H7 (cell line): Measurements from ENCODE around the gene KLK7. TPM values are rescaled to one million over a fixed set of nuclear protein-coding genes. Genes with fewer than 3 reads are reported as not detected.
A peak's percentile ranks its signal among the peaks of the same experiment; 100 is the strongest.

Source experiments
- DNase-seq: peaks from one replicate; pipeline ENCODE4 v3.0.0; 2012
- H3K27me3 ChIP-seq: 2 replicates; pipeline ENCODE4 v1.6.0; 2011; ENCODE audit warnings: mild to moderate bottlenecking, low read length; ENCODE audit not compliant: control insufficient read depth, insufficient read depth
- H3K36me3 ChIP-seq: replicated peaks from 2 replicates; pipeline ENCODE4 v1.5.1; 2011; ENCODE audit warnings: low read length; ENCODE audit not compliant: control insufficient read depth, insufficient read depth
- H3K4me3 ChIP-seq: 2 replicates; pipeline ENCODE4 v1.5.1; 2011; ENCODE audit warnings: low read depth, mild to moderate bottlenecking, control low read depth, low read length, moderate library complexity; ENCODE audit not compliant: insufficient read depth
- total RNA-seq: library from RNA; depleted of rRNA; stranded (reverse); fragments of >200 nt; shearing (Covaris generic); gene quantifications from 2 replicates; pipeline ENCODE4 v1.2.3, GENCODE V29; 2014; rRNA removed

KLK7 gene
- 0.24 and 1.1 TPM in 2 replicates for total RNA-seq

GRCh38 chr19:50983625-50984292, at the start of gene KLK7:
Gene KLK7, minus strand, starts transcription at chr19:50983917. Its CDS starts 1,518 bp downstream, at chr19:50982399.
- peaks cover 18% of the 10 kb centered on the region for H3K27me3 ChIP-seq
- peak; percentile 81 for DNase-seq
- no peaks in the 10 kb centered on the region for H3K36me3 ChIP-seq
- peak within 1 kb of the TSS; percentile 37; the same call in 1 of the 2 replicates for H3K4me3 ChIP-seq

- Histone ChIP-seq H3K4me3 (no peak overlapping the region), H3K27me3 (no peaks in the 10 kb centered on the region), H3K36me3 (no peaks in the 10 kb centered on the region)
- DNase-seq: no peak
Observed at GRCh38 chr19:51031880-51032225, 48.1 kb upstream of the KLK7 start.

- Histone ChIP-seq H3K36me3 (no peaks in the 10 kb centered on the region), H3K27me3 (no peaks in the 10 kb centered on the region), H3K4me3 (no peak overlapping the region)
- no peak for DNase-seq
Observed at GRCh38 chr19:51031220-51031879, 47.6 kb upstream of the KLK7 start.

- H3K36me3 ChIP-seq: no peaks in the 10 kb centered on the region
- H3K27me3 ChIP-seq: no peaks in the 10 kb centered on the region
- H3K4me3 ChIP-seq: no peak overlapping the region
- peak; percentile 63 for DNase-seq
Observed at GRCh38 chr19:51030631-51031030, 46.9 kb upstream of the KLK7 start.

GRCh38 chr19:51029718-51030117, 46.0 kb upstream of the KLK7 start:
- DNase-seq: peak; percentile 66
- Histone ChIP-seq H3K4me3 (no peak overlapping the region), H3K36me3 (no peaks in the 10 kb centered on the region), H3K27me3 (no peaks in the 10 kb centered on the region)

- Histone ChIP-seq H3K36me3 (no peaks in the 10 kb centered on the region), H3K4me3 (no peak overlapping the region), H3K27me3 (no peaks in the 10 kb centered on the region)
- no peak for DNase-seq
Observed at GRCh38 chr19:51027873-51028272, 44.2 kb upstream of the KLK7 start.

GRCh38 chr19:51027126-51027806, 43.5 kb upstream of the KLK7 start:
- Histone ChIP-seq H3K36me3 (no peaks in the 10 kb centered on the region), H3K4me3 (no peak overlapping the region), H3K27me3 (no peaks in the 10 kb centered on the region)
- DNase-seq: no peak

- no peak within 1 kb of the TSS for H3K4me3 ChIP-seq
- no peaks in the 10 kb centered on the region for H3K36me3 ChIP-seq
- no peaks in the 10 kb centered on the region for H3K27me3 ChIP-seq
- DNase-seq: no peak
Observed at GRCh38 chr19:51026554-51026831, 42.8 kb upstream of the KLK7 start, which contains the start of gene KLK11. Gene KLK11, minus strand, starts transcription at chr19:51026616. Its CDS starts 985 bp downstream, at chr19:51025631.

- Histone ChIP-seq H3K27me3 (no peaks in the 10 kb centered on the region), H3K4me3 (no peak overlapping the region), H3K36me3 (no peaks in the 10 kb centered on the region)
- DNase-seq: no peak
Observed at GRCh38 chr19:51025809-51026553, 42.3 kb upstream of the KLK7 start.

GRCh38 chr19:51025401-51025800, 41.7 kb upstream of the KLK7 start:
- DNase-seq: no peak
- H3K36me3 ChIP-seq: no peaks in the 10 kb centered on the region
- peaks cover under 1% of the 10 kb centered on the region; the same call in 1 of the 2 replicates for H3K27me3 ChIP-seq
- no peak overlapping the region for H3K4me3 ChIP-seq

- DNase-seq: no peak
- no peaks in the 10 kb centered on the region for H3K36me3 ChIP-seq
- H3K4me3 ChIP-seq: no peak overlapping the region
- peaks cover 3% of the 10 kb centered on the region; the same call in 1 of the 2 replicates for H3K27me3 ChIP-seq
Observed at GRCh38 chr19:51024924-51025323, 41.2 kb upstream of the KLK7 start.

GRCh38 chr19:51023946-51024345, 40.2 kb upstream of the KLK7 start:
- no peaks in the 10 kb centered on the region for H3K36me3 ChIP-seq
- peaks cover 9% of the 10 kb centered on the region for H3K27me3 ChIP-seq
- H3K4me3 ChIP-seq: no peak overlapping the region
- DNase-seq: peak; percentile 37

GRCh38 chr19:51022526-51022925, 38.8 kb upstream of the KLK7 start:
- Histone ChIP-seq H3K27me3 (peaks cover 20% of the 10 kb centered on the region), H3K4me3 (no peak overlapping the region), H3K36me3 (no peaks in the 10 kb centered on the region)
- no peak for DNase-seq

GRCh38 chr19:51020988-51021651, 37.4 kb upstream of the KLK7 start:
- Histone ChIP-seq H3K36me3 (no peaks in the 10 kb centered on the region), H3K4me3 (no peak overlapping the region), H3K27me3 (peaks cover 28% of the 10 kb centered on the region)
- peak; percentile 74 for DNase-seq
